Keratinocyte (primary cell): ENCODE measurements around the gene TNS3. TPM values are rescaled to one million over a fixed set of nuclear protein-coding genes. Genes with fewer than 3 reads are reported as not detected.

Experiments used
- DNase-seq: peaks from one replicate; pipeline ENCODE4 v3.0.0-alpha.2; 2011; ENCODE audit warnings: low read depth, missing footprints, low spot score
- FAIRE-seq: peaks from 2 replicates; lab custom pipeline; 2011; peaks lifted over from hg19 to GRCh38; lab: Jason Lieb, UNC
- H2AFZ ChIP-seq: 2 replicates; pipeline ENCODE4 v1.6.0; 2012; ENCODE audit warnings: low read length, control low read depth, inconsistent platforms; ENCODE audit not compliant: control insufficient read depth
- H3K27ac ChIP-seq: 2 replicates; pipeline ENCODE4 v1.5.1; 2011; ENCODE audit warnings: low read length; ENCODE audit not compliant: control insufficient read depth, insufficient read depth
- H3K27me3 ChIP-seq: 3 replicates; pipeline ENCODE4 v1.6.0; 2011; ENCODE audit warnings: low read length; ENCODE audit not compliant: control insufficient read depth, insufficient read depth; ENCODE audit errors: extremely low read depth
- H3K36me3 ChIP-seq, 2 experiments: 2 replicates in 1 of 2; 3 replicates in 1 of 2; pipeline ENCODE4 v1.5.1; 2011; ENCODE audit warnings: low read length in 2 of 2, mild to moderate bottlenecking in 1 of 2; ENCODE audit not compliant: control insufficient read depth in 2 of 2, insufficient read depth in 2 of 2; ENCODE audit errors: extremely low read depth in 1 of 2
- H3K4me1 ChIP-seq: 3 replicates; pipeline ENCODE4 v1.5.1; 2011; ENCODE audit warnings: low read length; ENCODE audit not compliant: control insufficient read depth, insufficient read depth; ENCODE audit errors: extremely low read depth
- H3K4me2 ChIP-seq: 3 replicates; pipeline ENCODE4 v1.6.0; 2011; ENCODE audit warnings: low read depth, low read length; ENCODE audit not compliant: control insufficient read depth, insufficient read depth; ENCODE audit errors: extremely low read depth
- H3K4me3 ChIP-seq, 3 experiments: fragments of 200-600 bp in 1 of 3; sonication (generic) in 1 of 3; 2 replicates in 2 of 3; 3 replicates in 1 of 3; pipeline ENCODE4 v1.5.1; 2011 to 2016; ENCODE audit warnings: low read length in 3 of 3, mild to moderate bottlenecking in 3 of 3, control low read depth in 2 of 3, inconsistent platforms in 1 of 3, low read depth in 1 of 3, mixed read lengths in 1 of 3, mixed run types in 1 of 3, moderate library complexity in 1 of 3; ENCODE audit not compliant: control insufficient read depth in 2 of 3, insufficient read depth in 2 of 3; ENCODE audit errors: extremely low read depth in 1 of 3
- H3K79me2 ChIP-seq: 2 replicates; pipeline ENCODE4 v1.6.0; 2012; ENCODE audit warnings: low read length; ENCODE audit not compliant: control insufficient read depth, insufficient read depth
- H3K9ac ChIP-seq: 3 replicates; pipeline ENCODE4 v1.6.0; 2011; ENCODE audit warnings: low read length; ENCODE audit not compliant: control insufficient read depth, insufficient read depth; ENCODE audit errors: extremely low read depth
- H3K9me1 ChIP-seq: 3 replicates; pipeline ENCODE4 v1.6.0; 2011; ENCODE audit warnings: low read length; ENCODE audit not compliant: control insufficient read depth, insufficient read depth; ENCODE audit errors: extremely low read depth
- H3K9me3 ChIP-seq: 2 replicates; pipeline ENCODE4 v1.5.1; 2012; ENCODE audit warnings: low read depth, low read length; ENCODE audit not compliant: control insufficient read depth
- H4K20me1 ChIP-seq: 3 replicates; pipeline ENCODE4 v1.6.0; 2011; ENCODE audit warnings: low read length; ENCODE audit not compliant: control insufficient read depth, insufficient read depth; ENCODE audit errors: extremely low read depth
- EZH2 ChIP-seq: IDR thresholded peaks from one replicate; pipeline ENCODE4 v1.6.1; 2012; ENCODE audit warnings: inconsistent platforms, mild to moderate bottlenecking, low read length, moderate library complexity
- dilution Hi-C: fragments of 300-500 bp; cut with MboI; formaldehyde crosslinking; loops from one replicate; pipeline ENCODE4 v1.7.0; 2020; ENCODE audit warnings: low sequenced_read_pairs; ENCODE audit not compliant: extremely low pct_ligation_motif_present
- polyA plus RNA-seq, 5 experiments: library from polyadenylated mRNA; depleted of rRNA in 3 of 5; stranded (reverse) in 3 of 5; stranded (forward) in 1 of 5; unstranded in 1 of 5; fragments of >200 nt; gene quantifications; 1 replicate in 1 of 5; 2 replicates in 3 of 5; 3 replicates in 1 of 5; pipeline versions ENCODE4 v1.2.1 to v1.2.3, GENCODE V29; 2011 to 2012; ENCODE audit warnings: missing spikeins in 2 of 5, low read depth in 1 of 5, low replicate concordance in 1 of 5
- TF ChIP-seq, protein P1 (sequence below), 3 experiments: IDR thresholded peaks in 1 of 3; conservative IDR thresholded peaks in 1 of 3; optimal IDR thresholded peaks in 1 of 3; 2 replicates in 2 of 3; 3 replicates in 1 of 3; pipeline versions ENCODE3 to v1.5.1; 2011; ENCODE audit warnings: low read length in 3 of 3, mild to moderate bottlenecking in 3 of 3, moderate library complexity in 2 of 3, control low read depth in 1 of 3, inconsistent platforms in 1 of 3; ENCODE audit not compliant: insufficient read depth in 2 of 3; ENCODE audit errors: extremely low read depth in 1 of 3

Gene TNS3
- polyA plus RNA-seq, 1 donor (not counting 4 experiments of a cell fraction or from before 2014, with no cell fraction given) = 3.9 TPM

GRCh38 chr7:47508389-47509380 lies 73.2 kb downstream of the TNS3 start:
- H3K9me3 ChIP-seq = no peaks in the 10 kb centered on the region
- H3K27me3 ChIP-seq = no peaks in the 10 kb centered on the region
- H3K79me2 ChIP-seq = no peaks in the 10 kb centered on the region
- DNase-seq (no peak), FAIRE-seq (no peak)
- no peak overlapping the region for H3K4me2 ChIP-seq
- no peak overlapping the region for H3K9ac ChIP-seq
- H3K36me3 ChIP-seq = no peaks in the 10 kb centered on the region
- H3K9me1 ChIP-seq = no peaks in the 10 kb centered on the region
- H4K20me1 ChIP-seq = no peaks in the 10 kb centered on the region
- no peak overlapping the region for H3K4me3 ChIP-seq
- no peaks in the 10 kb centered on the region for H3K4me1 ChIP-seq
- dilution Hi-C loops = no loop called here
- TF ChIP-seq, protein P1, sequence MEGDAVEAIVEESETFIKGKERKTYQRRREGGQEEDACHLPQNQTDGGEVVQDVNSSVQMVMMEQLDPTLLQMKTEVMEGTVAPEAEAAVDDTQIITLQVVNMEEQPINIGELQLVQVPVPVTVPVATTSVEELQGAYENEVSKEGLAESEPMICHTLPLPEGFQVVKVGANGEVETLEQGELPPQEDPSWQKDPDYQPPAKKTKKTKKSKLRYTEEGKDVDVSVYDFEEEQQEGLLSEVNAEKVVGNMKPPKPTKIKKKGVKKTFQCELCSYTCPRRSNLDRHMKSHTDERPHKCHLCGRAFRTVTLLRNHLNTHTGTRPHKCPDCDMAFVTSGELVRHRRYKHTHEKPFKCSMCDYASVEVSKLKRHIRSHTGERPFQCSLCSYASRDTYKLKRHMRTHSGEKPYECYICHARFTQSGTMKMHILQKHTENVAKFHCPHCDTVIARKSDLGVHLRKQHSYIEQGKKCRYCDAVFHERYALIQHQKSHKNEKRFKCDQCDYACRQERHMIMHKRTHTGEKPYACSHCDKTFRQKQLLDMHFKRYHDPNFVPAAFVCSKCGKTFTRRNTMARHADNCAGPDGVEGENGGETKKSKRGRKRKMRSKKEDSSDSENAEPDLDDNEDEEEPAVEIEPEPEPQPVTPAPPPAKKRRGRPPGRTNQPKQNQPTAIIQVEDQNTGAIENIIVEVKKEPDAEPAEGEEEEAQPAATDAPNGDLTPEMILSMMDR (optimal IDR thresholded peaks at IDR 0.05 in 1 of 3, IDR thresholded peaks at IDR 0.05 in 1 of 3, conservative IDR thresholded peaks at IDR 0.05 in 1 of 3; ENCODE audit: extremely low read depth in 1 of 3, insufficient read depth in 2 of 3, low read length in 3 of 3) = no peak
- no peak for TF ChIP-seq EZH2
- H3K27ac ChIP-seq = no peak overlapping the region
- H2AFZ ChIP-seq = no peak overlapping the region

GRCh38 chr7:47507522-47507921 lies 74.4 kb downstream of the TNS3 start:
- Histone ChIP-seq H3K27me3 (no peaks in the 10 kb centered on the region), H3K4me1 (no peaks in the 10 kb centered on the region), H3K79me2 (no peaks in the 10 kb centered on the region), H3K4me2 (no peak overlapping the region), H3K9me1 (no peaks in the 10 kb centered on the region), H3K9me3 (no peaks in the 10 kb centered on the region), H2AFZ (no peak overlapping the region), H3K36me3 (no peaks in the 10 kb centered on the region), H3K4me3 (no peak overlapping the region), H4K20me1 (no peaks in the 10 kb centered on the region), H3K27ac (no peak overlapping the region), H3K9ac (no peak overlapping the region)
- dilution Hi-C loops = no loop called here
- DNase-seq (no peak), FAIRE-seq (no peak)
- TF ChIP-seq EZH2 = no peak
- TF ChIP-seq, protein P1 (optimal IDR thresholded peaks at IDR 0.05 in 1 of 3, IDR thresholded peaks at IDR 0.05 in 1 of 3, conservative IDR thresholded peaks at IDR 0.05 in 1 of 3; ENCODE audit: extremely low read depth in 1 of 3, insufficient read depth in 2 of 3, low read length in 3 of 3) = no peak
